Measurements from ENCODE around the gene C17orf50.

GRCh38 chr17:35716173-35716572, 44.5 kb upstream of the C17orf50 start:
- TF ChIP-seq CTCF (IDR thresholded peaks at IDR 0.05; ENCODE audit: low read depth, low read length, poor library complexity, severe bottlenecking) (no peak), EZH2phosphoT487 (IDR thresholded peaks at IDR 0.05; ENCODE audit: borderline replicate concordance, low read length) (no peak)

Measured in DOHH2 (cell line).